Neural progenitor cell (in vitro differentiated cells): ENCODE measurements around the gene ZNF215. TPM values are rescaled to one million over a fixed set of nuclear protein-coding genes. Genes with fewer than 3 reads are reported as not detected.

Experiments
- DNase-seq: peaks from one replicate; pipeline ENCODE4 v3.0.0-alpha.2; 2016; ENCODE audit warnings: low spot score
- H2AFZ ChIP-seq: fragments of 200-600 bp; sonication (generic); replicated peaks from 2 replicates; pipeline ENCODE4 v1.6.1; 2016; ENCODE audit warnings: antibody characterized with exemption
- H3F3A ChIP-seq: fragments of 200-600 bp; sonication (generic); 2 replicates; pipeline ENCODE4 v1.6.1; 2016; ENCODE audit warnings: antibody characterized with exemption, low read depth
- H3K27ac ChIP-seq: fragments of 200-600 bp; sonication (generic); 2 replicates; pipeline ENCODE4 v1.5.1; 2016; ENCODE audit warnings: mild to moderate bottlenecking
- H3K27me3 ChIP-seq: fragments of 200-600 bp; sonication (generic); 2 replicates; pipeline ENCODE4 v1.6.1; 2016; ENCODE audit warnings: mild to moderate bottlenecking, moderate library complexity
- H3K36me3 ChIP-seq: fragments of 200-600 bp; sonication (generic); 2 replicates; pipeline ENCODE4 v1.5.1; 2016
- H3K4me1 ChIP-seq: fragments of 200-600 bp; sonication (generic); 2 replicates; pipeline ENCODE4 v1.6.1; 2016; ENCODE audit warnings: mixed run types
- H3K4me2 ChIP-seq: fragments of 200-600 bp; sonication (generic); 2 replicates; pipeline ENCODE4 v1.6.1; 2016
- H3K4me3 ChIP-seq: fragments of 200-600 bp; sonication (generic); 2 replicates; pipeline ENCODE4 v1.5.1; 2016
- H3K79me2 ChIP-seq: fragments of 200-600 bp; sonication (generic); 2 replicates; pipeline ENCODE4 v1.6.1; 2016; ENCODE audit warnings: low read depth
- H3K9ac ChIP-seq: fragments of 200-600 bp; sonication (generic); 2 replicates; pipeline ENCODE4 v1.6.1; 2016
- H3K9me3 ChIP-seq: fragments of 200-600 bp; sonication (generic); 2 replicates; pipeline ENCODE4 v1.5.1; 2016; ENCODE audit warnings: low read depth
- H4K20me1 ChIP-seq: fragments of 200-600 bp; sonication (generic); 2 replicates; pipeline ENCODE4 v1.6.1; 2016; ENCODE audit warnings: low read depth
- H3K27ac Mint-ChIP-seq: 3 replicates; pipeline ENCODE4 v1.8.0; 2021; ENCODE audit warnings: mixed read lengths
- H3K27me3 Mint-ChIP-seq: 2 replicates; pipeline ENCODE4 v1.8.0; 2022; ENCODE audit warnings: low read depth, mild to moderate bottlenecking, inconsistent platforms, moderate library complexity, mixed read lengths; ENCODE audit not compliant: insufficient read depth
- H3K36me3 Mint-ChIP-seq: 3 replicates; pipeline ENCODE4 v1.8.0; 2021; ENCODE audit warnings: mixed read lengths
- H3K4me1 Mint-ChIP-seq: 3 replicates; pipeline ENCODE4 v1.8.0; 2021; ENCODE audit warnings: mixed read lengths
- H3K4me3 Mint-ChIP-seq: 3 replicates; pipeline ENCODE4 v1.8.0; 2021; ENCODE audit warnings: mild to moderate bottlenecking, moderate library complexity, mixed read lengths
- H3K9me3 Mint-ChIP-seq: 3 replicates; pipeline ENCODE4 v1.8.0; 2020; ENCODE audit warnings: mixed read lengths
- EZH2 ChIP-seq: fragments of 200-600 bp; sonication (generic); IDR thresholded peaks from 2 replicates; pipeline ENCODE4 v1.6.1; 2017; ENCODE audit warnings: antibody characterized with exemption, mild to moderate bottlenecking, moderate library complexity
- EZH2phosphoT487 ChIP-seq: fragments of 200-600 bp; sonication (generic); IDR thresholded peaks from 2 replicates; pipeline ENCODE4 v1.6.1; 2017; ENCODE audit warnings: antibody characterized with exemption
- total RNA-seq: library from RNA; depleted of rRNA; stranded (reverse); fragments of >200 nt; gene quantifications from 2 replicates; pipeline ENCODE4 v1.2.3, GENCODE V29; 2015; ENCODE audit warnings: low replicate concordance
- TF ChIP-seq, protein P1 (sequence below): fragments of 200-600 bp; sonication (generic); IDR thresholded peaks from 2 replicates; pipeline ENCODE4 v1.5.1; 2017; ENCODE audit warnings: antibody characterized with exemption, mild to moderate bottlenecking

The ZNF215 gene
- total RNA-seq, 1 donor from 2014 or later = 20.1 TPM

DNA sequence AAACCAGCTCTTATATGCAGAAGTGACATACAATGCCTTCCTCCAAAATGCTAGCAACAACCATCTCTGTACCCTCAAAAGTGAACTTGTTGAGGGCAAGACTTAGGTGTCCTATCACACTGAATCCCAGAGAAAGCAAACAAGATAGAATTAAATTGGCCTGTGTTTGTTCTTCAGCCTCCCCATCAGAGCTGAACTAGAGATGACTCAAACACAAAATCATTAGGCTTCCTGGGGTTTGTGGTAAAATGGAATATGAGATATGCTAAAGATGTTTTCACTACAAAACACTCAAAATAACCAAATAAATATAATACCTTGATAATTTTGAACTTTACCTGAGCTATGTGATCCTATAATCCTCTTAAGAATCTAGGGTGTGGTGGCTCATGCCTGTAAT is 62.3 kb downstream of the ZNF215 start:
- Histone ChIP-seq H3K4me1 (no peaks in the 10 kb centered on the region), H3K27me3 (no peaks in the 10 kb centered on the region), H3K79me2 (no peaks in the 10 kb centered on the region), H3K9me3 (no peaks in the 10 kb centered on the region), H3K27ac (no peak overlapping the region), H3F3A (no peaks in the 10 kb centered on the region), H3K4me3 (no peak overlapping the region), H3K36me3 (no peaks in the 10 kb centered on the region), H3K4me2 (no peak overlapping the region), H4K20me1 (no peaks in the 10 kb centered on the region), H2AFZ (no peak overlapping the region), H3K9ac (no peak overlapping the region)
- DNase-seq = no peak
- H3K4me3 Mint-ChIP-seq = no peak overlapping the region
- TF ChIP-seq EZH2phosphoT487 (no peak), EZH2 (no peak)
- TF ChIP-seq, protein P1, sequence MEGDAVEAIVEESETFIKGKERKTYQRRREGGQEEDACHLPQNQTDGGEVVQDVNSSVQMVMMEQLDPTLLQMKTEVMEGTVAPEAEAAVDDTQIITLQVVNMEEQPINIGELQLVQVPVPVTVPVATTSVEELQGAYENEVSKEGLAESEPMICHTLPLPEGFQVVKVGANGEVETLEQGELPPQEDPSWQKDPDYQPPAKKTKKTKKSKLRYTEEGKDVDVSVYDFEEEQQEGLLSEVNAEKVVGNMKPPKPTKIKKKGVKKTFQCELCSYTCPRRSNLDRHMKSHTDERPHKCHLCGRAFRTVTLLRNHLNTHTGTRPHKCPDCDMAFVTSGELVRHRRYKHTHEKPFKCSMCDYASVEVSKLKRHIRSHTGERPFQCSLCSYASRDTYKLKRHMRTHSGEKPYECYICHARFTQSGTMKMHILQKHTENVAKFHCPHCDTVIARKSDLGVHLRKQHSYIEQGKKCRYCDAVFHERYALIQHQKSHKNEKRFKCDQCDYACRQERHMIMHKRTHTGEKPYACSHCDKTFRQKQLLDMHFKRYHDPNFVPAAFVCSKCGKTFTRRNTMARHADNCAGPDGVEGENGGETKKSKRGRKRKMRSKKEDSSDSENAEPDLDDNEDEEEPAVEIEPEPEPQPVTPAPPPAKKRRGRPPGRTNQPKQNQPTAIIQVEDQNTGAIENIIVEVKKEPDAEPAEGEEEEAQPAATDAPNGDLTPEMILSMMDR = no peak
- H3K4me1 Mint-ChIP-seq = peaks cover 11% of the 10 kb centered on the region
- H3K27ac Mint-ChIP-seq = no peak overlapping the region
- no peaks in the 10 kb centered on the region for H3K27me3 Mint-ChIP-seq
- no peaks in the 10 kb centered on the region for H3K36me3 Mint-ChIP-seq
- peaks cover 4% of the 10 kb centered on the region for H3K9me3 Mint-ChIP-seq

DNA sequence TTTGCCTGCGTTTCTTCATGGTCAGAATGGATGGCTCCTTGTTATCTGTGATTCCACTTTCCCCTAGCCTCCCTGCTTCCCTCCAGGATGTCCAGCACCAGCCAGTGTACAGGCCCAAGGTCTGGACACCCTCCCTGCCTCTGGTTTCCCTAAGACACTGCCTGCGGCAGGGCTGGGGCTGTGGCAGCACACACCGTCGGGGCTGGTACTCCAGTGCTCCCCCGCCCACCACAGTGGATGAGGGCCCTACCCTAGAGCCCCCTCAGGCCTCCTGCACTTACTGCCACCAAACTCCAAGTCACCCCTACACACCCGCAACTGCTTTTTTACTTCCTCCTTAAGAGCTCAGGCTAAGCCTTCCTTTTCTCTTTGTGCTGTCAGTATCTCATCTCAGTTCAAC is 65.0 kb downstream of the ZNF215 start:
- H3K27ac Mint-ChIP-seq = peak overlapping the region; percentile 36
- peaks cover 11% of the 10 kb centered on the region for H3K4me1 Mint-ChIP-seq
- Histone ChIP-seq H3K4me3 (no peak overlapping the region), H3K79me2 (no peaks in the 10 kb centered on the region), H3K4me2 (no peak overlapping the region), H3K9me3 (no peaks in the 10 kb centered on the region), H2AFZ (no peak overlapping the region), H3F3A (no peaks in the 10 kb centered on the region), H3K27me3 (no peaks in the 10 kb centered on the region), H3K27ac (no peak overlapping the region), H3K4me1 (no peaks in the 10 kb centered on the region), H4K20me1 (no peaks in the 10 kb centered on the region), H3K36me3 (no peaks in the 10 kb centered on the region), H3K9ac (no peak overlapping the region)
- peaks cover 4% of the 10 kb centered on the region for H3K9me3 Mint-ChIP-seq
- DNase-seq = peak; percentile 5
- H3K27me3 Mint-ChIP-seq = no peaks in the 10 kb centered on the region
- no peak overlapping the region for H3K4me3 Mint-ChIP-seq
- H3K36me3 Mint-ChIP-seq = no peaks in the 10 kb centered on the region
- TF ChIP-seq EZH2 (no peak), EZH2phosphoT487 (no peak)
- TF ChIP-seq, protein P1 = no peak

DNA sequence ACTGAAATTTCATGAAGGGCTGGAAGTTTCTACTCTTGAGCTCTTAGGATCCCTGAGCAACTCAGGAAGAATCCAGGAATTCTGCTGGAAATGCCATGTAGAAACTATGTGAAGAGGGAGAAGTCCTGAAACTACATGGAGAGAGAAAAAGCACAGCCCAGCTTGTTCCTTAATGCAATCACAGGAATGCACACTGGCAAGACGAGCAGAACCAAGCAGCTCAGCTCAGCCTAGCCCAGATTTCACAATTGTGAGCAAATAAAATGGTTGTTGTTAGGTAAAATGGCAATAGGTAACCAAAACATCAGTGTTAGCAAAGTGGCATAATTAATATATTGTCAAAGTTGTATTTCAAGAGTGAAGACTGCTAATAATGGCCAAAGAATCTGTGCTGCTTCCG is 65.8 kb downstream of the ZNF215 start:
- Histone ChIP-seq H3K36me3 (no peaks in the 10 kb centered on the region), H3K27ac (no peak overlapping the region), H4K20me1 (no peaks in the 10 kb centered on the region), H3K4me3 (no peak overlapping the region), H2AFZ (no peak overlapping the region), H3K4me2 (no peak overlapping the region), H3K9me3 (no peaks in the 10 kb centered on the region), H3K79me2 (no peaks in the 10 kb centered on the region), H3K4me1 (no peaks in the 10 kb centered on the region), H3K27me3 (no peaks in the 10 kb centered on the region), H3F3A (no peaks in the 10 kb centered on the region), H3K9ac (no peak overlapping the region)
- DNase-seq = no peak
- Mint-ChIP-seq H3K4me1 (peaks cover 11% of the 10 kb centered on the region), H3K27me3 (no peaks in the 10 kb centered on the region), H3K27ac (no peak overlapping the region), H3K9me3 (no peaks in the 10 kb centered on the region), H3K4me3 (no peak overlapping the region), H3K36me3 (no peaks in the 10 kb centered on the region)
- TF ChIP-seq EZH2 = no peak
- TF ChIP-seq, protein P1 = no peak
- TF ChIP-seq EZH2phosphoT487 = no peak
